A673 (cell line): ENCODE results near the gene SDF2. TPM values are rescaled to one million over a fixed set of nuclear protein-coding genes. Genes with fewer than 3 reads are reported as not detected.

Source experiments
- BruUV-seq: library from RNA; stranded (reverse); fragments of 400-500 nt; replicated peaks from 2 replicates; lab custom pipeline; 2021; lab: Mats Ljungman, UMichigan
- CTCF ChIA-PET: fragments of 300-600 bp; sonication (Branson Sonifier 250); formaldehyde crosslinking; loops from one replicate; lab custom pipeline; 2022; ENCODE audit warnings: antibody characterized with exemption; lab: Charles Lee
- POLR2A ChIA-PET: fragments of 300-600 bp; sonication (Branson Sonifier 250); formaldehyde crosslinking; loops from one replicate; lab custom pipeline; 2022; ENCODE audit warnings: antibody characterized with exemption; ENCODE audit not compliant: low non-redundant PET; lab: Charles Lee
- DNase-seq: peaks from one replicate; pipeline ENCODE4 v3.0.0-alpha.2; 2015; ENCODE audit warnings: low spot score
- H3K27ac ChIP-seq: fragments of 200-600 bp; sonication (generic); 2 replicates; pipeline ENCODE4 v1.5.1; 2016; ENCODE audit warnings: mixed run types, low read depth, mild to moderate bottlenecking, mixed read lengths, antibody characterized with exemption, low read length; ENCODE audit not compliant: poor library complexity, severe bottlenecking
- H3K27me3 ChIP-seq: fragments of 200-600 bp; sonication (generic); replicated peaks from 2 replicates; pipeline ENCODE4 v1.6.1; 2017; ENCODE audit warnings: mixed run types, low read depth, mild to moderate bottlenecking, mixed read lengths, antibody characterized with exemption, low read length; ENCODE audit not compliant: insufficient read depth, poor library complexity
- H3K36me3 ChIP-seq: fragments of 200-600 bp; sonication (generic); 2 replicates; pipeline ENCODE4 v1.6.1; 2016; ENCODE audit warnings: mixed run types, mild to moderate bottlenecking, mixed read lengths, antibody characterized with exemption, low read length; ENCODE audit not compliant: insufficient read depth, poor library complexity, severe bottlenecking
- H3K4me1 ChIP-seq: fragments of 200-600 bp; sonication (generic); 2 replicates; pipeline ENCODE4 v1.6.1; 2017; ENCODE audit warnings: mixed run types, mild to moderate bottlenecking, mixed read lengths, antibody characterized with exemption, low read length; ENCODE audit not compliant: insufficient read depth, poor library complexity, severe bottlenecking
- H3K4me3 ChIP-seq: fragments of 200-600 bp; sonication (generic); 2 replicates; pipeline ENCODE4 v1.5.1; 2016; ENCODE audit warnings: low read depth, mixed run types, mild to moderate bottlenecking, mixed read lengths, low read length; ENCODE audit not compliant: poor library complexity, severe bottlenecking
- H3K9me3 ChIP-seq: fragments of 200-600 bp; sonication (generic); 2 replicates; pipeline ENCODE4 v1.6.1; 2016; ENCODE audit warnings: mixed run types, low read depth, mild to moderate bottlenecking, mixed read lengths, antibody characterized with exemption, low read length; ENCODE audit not compliant: poor library complexity, severe bottlenecking
- CTCF ChIP-seq: fragments of 300-800, 200-600 bp; sonication (generic); conservative IDR thresholded peaks from 2 replicates; pipeline ENCODE4 v1.5.1; 2017; ENCODE audit warnings: low read depth, mild to moderate bottlenecking, antibody characterized with exemption, low read length, moderate library complexity, mixed read lengths
- EZH2 ChIP-seq: fragments of 200-600 bp; sonication (generic); IDR thresholded peaks from 2 replicates; pipeline ENCODE4 v1.6.1; 2017; ENCODE audit warnings: borderline replicate concordance, low read depth, mild to moderate bottlenecking, mixed read lengths, antibody characterized with exemption, low read length; ENCODE audit not compliant: poor library complexity, severe bottlenecking
- intact Hi-C: fragments of 100-400 bp; cut with micrococcal nuclease; formaldehyde crosslinking; loops from one replicate; pipeline ENCODE4 v1.10.0; 2022; ENCODE audit not compliant: unreplicated experiment
- total RNA-seq: library from RNA; stranded (reverse); gene quantifications from 2 replicates; pipeline ENCODE4 v1.2.3, GENCODE V29; 2021

The SDF2 gene
- total RNA-seq, 1 experiment from 2014 or later: 41.6 TPM

- CTCF ChIA-PET: interaction anchor here (0.6 kb wide), 1 partner anchor 32 kb away, joined by 3 read pairs; no protein-coding TSS in a partner anchor
- H3K27ac ChIP-seq: no peak overlapping the region
- BruUV-seq: no TSS peak
- no peak overlapping the region for H3K4me3 ChIP-seq
- no peaks in the 10 kb centered on the region for H3K4me1 ChIP-seq
- intact Hi-C loops: loop anchor here (5.0 kb wide), 1 partner anchor 46 kb away; the partner anchor contains the start of gene ALDOC
- no peaks in the 10 kb centered on the region for H3K9me3 ChIP-seq
- POLR2A ChIA-PET: interaction anchor here (0.6 kb wide), 1 partner anchor 27 kb away, joined by 3 read pairs; no protein-coding TSS in a partner anchor
- no peak for DNase-seq
- TF ChIP-seq CTCF (no peak), EZH2 (no peak)
- H3K27me3 ChIP-seq: no peaks in the 10 kb centered on the region
- H3K36me3 ChIP-seq: peaks cover 85% of the 10 kb centered on the region
These were observed 38.0 kb downstream of the SDF2 start for GRCh38 chr17:28623696-28624095.

GRCh38 chr17:28622186-28622585 lies 39.5 kb downstream of the SDF2 start:
- H3K27ac ChIP-seq: no peak overlapping the region
- intact Hi-C loops: loop anchor here (5.0 kb wide), 1 partner anchor 45 kb away; the partner anchor contains the start of gene ALDOC
- TF ChIP-seq EZH2 (no peak), CTCF (no peak)
- ChIA-PET CTCF (no interaction called here), POLR2A (no interaction called here)
- H3K9me3 ChIP-seq: no peaks in the 10 kb centered on the region
- H3K36me3 ChIP-seq: peaks cover 91% of the 10 kb centered on the region
- H3K4me1 ChIP-seq: no peaks in the 10 kb centered on the region
- DNase-seq: no peak
- no TSS peak for BruUV-seq
- no peak overlapping the region for H3K4me3 ChIP-seq
- no peaks in the 10 kb centered on the region for H3K27me3 ChIP-seq

GRCh38 chr17:28620010-28620409 lies 41.7 kb downstream of the SDF2 start:
- H3K27me3 ChIP-seq: no peaks in the 10 kb centered on the region
- H3K4me3 ChIP-seq: no peak overlapping the region
- no peak for TF ChIP-seq EZH2
- no peak for TF ChIP-seq CTCF
- CTCF ChIA-PET: no interaction called here
- intact Hi-C loops: loop anchor here (5.0 kb wide), 1 partner anchor 43 kb away; the partner anchor contains the start of gene ALDOC
- H3K9me3 ChIP-seq: no peaks in the 10 kb centered on the region
- POLR2A ChIA-PET: no interaction called here
- no peak overlapping the region for H3K27ac ChIP-seq
- BruUV-seq: no TSS peak
- peaks cover 97% of the 10 kb centered on the region for H3K36me3 ChIP-seq
- no peak for DNase-seq
- H3K4me1 ChIP-seq: no peaks in the 10 kb centered on the region
